Gastroesophageal sphincter (tissue), 4 donors: ENCODE results near the gene ZNF521. TPM values are rescaled to one million over a fixed set of nuclear protein-coding genes. Genes with fewer than 3 reads are reported as not detected.

Experiments
- ATAC-seq: fragments of 150-250 bp; one replicate; pipeline ENCODE4 v1.9.1; 2016; ENCODE audit warnings: mild to moderate bottlenecking, moderate library complexity
- H3K27ac ChIP-seq, 4 donors: fragments of 200-600 bp; sonication (generic) in 3 of 4; 1 replicate in 3 of 4; 2 replicates in 1 of 4; pipeline ENCODE4 v1.5.1; 2016 to 2019
- H3K27me3 ChIP-seq: fragments of 200-600 bp; sonication (generic); one replicate; pipeline ENCODE4 v1.5.1; 2019
- H3K36me3 ChIP-seq, 2 donors: fragments of 200-600 bp; sonication (generic); one replicate each; pipeline ENCODE4 v1.5.1; 2019; ENCODE audit warnings: control low read depth in 1 of 2
- H3K4me1 ChIP-seq, 3 donors: fragments of 200-600 bp; sonication (generic); 1 replicate in 2 of 3; 2 replicates in 1 of 3; pipeline ENCODE4 v1.5.1; 2016 to 2019; ENCODE audit warnings: control low read depth in 2 of 3
- H3K4me3 ChIP-seq, 2 donors: fragments of 200-600 bp; sonication (generic); one replicate each; pipeline ENCODE4 v1.5.1; 2019; ENCODE audit warnings: mild to moderate bottlenecking in 1 of 2, moderate library complexity in 1 of 2
- H3K9me3 ChIP-seq, 3 donors: fragments of 200-600 bp; sonication (generic); one replicate each; pipeline ENCODE4 v1.5.1; 2017 to 2019; ENCODE audit warnings: control low read depth in 2 of 3
- EP300 ChIP-seq: sonication (generic); formaldehyde crosslinking; IDR thresholded peaks from one replicate; pipeline ENCODE4 v1.6.1; 2017; ENCODE audit warnings: antibody characterized with exemption, mild to moderate bottlenecking
- POLR2A ChIP-seq, 2 donors: fragments of 450-650 bp; IDR thresholded peaks; one replicate each; pipeline ENCODE4 v1.6.1; 2017; ENCODE audit warnings: antibody characterized with exemption in 2 of 2, mild to moderate bottlenecking in 2 of 2, moderate library complexity in 1 of 2
- POLR2AphosphoS5 ChIP-seq: sonication (generic); formaldehyde crosslinking; IDR thresholded peaks from one replicate; pipeline ENCODE4 v1.6.1; 2017; ENCODE audit warnings: antibody characterized with exemption
- WGBS, 2 donors: methylation state at CpG; one replicate each; pipeline ENCODE4 v1.1.5; 2018; ENCODE audit warnings: low coverage in 1 of 2; 5-methylcytosine and 5-hydroxymethylcytosine counted together
- total RNA-seq, 4 donors: library from RNA; depleted of rRNA; stranded (reverse); fragments of >200 nt; gene quantifications; one replicate each; pipeline ENCODE4 v1.1.0, GENCODE V29; 2016
- TF ChIP-seq, protein P1 (sequence below), 4 experiments: fragments of 200-600 bp in 2 of 4; fragments of 450-650 bp in 2 of 4; sonication (generic) in 1 of 4; IDR thresholded peaks; one replicate each; pipeline ENCODE4 v1.5.1; 2017 to 2019; ENCODE audit warnings: antibody characterized with exemption in 4 of 4, mild to moderate bottlenecking in 2 of 4, moderate library complexity in 2 of 4

ZNF521 gene
- total RNA-seq, 4 donors from 2014 or later: 9.9 to 29.3 (median 13.4) TPM

DNA sequence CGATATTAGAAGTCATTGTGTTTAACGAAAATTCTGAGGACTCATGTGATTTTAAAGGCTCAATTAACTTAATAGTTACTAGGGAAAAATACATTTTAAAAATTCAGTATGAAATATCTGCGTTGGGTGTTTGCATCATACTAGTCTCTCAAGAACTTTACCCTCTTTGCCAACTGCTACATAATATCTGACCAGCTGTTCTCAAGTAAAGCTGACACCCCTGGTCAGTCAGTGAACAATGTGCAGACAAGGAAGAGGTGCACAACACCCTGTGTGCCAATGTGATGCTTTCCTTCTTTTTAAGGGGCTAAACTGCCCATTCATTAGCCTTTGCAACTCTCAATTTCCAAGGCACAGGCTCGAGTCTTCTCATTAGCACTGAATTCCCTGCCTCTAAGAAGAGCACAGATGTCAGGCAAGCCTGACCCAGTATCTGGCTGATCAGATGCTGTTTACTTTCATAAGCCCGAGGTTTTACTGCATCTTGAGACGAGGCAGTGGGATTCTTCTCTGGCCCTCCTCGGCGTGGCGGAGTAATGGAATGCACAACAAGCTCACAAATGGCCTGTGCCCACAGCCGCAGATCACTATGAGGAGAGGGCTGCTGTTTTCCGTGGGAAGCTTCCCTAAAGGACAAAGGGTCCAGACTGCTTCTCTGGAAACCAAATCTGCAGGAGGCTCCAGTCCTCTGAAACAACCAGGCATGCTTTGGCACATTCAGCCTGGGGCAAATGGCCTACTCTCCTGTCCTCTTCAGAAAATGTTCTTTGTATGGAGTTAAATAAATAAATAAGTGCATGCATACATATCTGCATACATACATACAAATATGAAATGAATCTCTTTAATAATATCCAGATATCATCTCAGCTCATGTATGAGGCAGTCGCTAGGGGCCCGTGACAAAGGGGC, 240.3 kb downstream of the ZNF521 start:
- TF ChIP-seq POLR2A (IDR thresholded peaks at IDR 0.05): no peak
- TF ChIP-seq POLR2AphosphoS5: no peak
- TF ChIP-seq, protein P1, sequence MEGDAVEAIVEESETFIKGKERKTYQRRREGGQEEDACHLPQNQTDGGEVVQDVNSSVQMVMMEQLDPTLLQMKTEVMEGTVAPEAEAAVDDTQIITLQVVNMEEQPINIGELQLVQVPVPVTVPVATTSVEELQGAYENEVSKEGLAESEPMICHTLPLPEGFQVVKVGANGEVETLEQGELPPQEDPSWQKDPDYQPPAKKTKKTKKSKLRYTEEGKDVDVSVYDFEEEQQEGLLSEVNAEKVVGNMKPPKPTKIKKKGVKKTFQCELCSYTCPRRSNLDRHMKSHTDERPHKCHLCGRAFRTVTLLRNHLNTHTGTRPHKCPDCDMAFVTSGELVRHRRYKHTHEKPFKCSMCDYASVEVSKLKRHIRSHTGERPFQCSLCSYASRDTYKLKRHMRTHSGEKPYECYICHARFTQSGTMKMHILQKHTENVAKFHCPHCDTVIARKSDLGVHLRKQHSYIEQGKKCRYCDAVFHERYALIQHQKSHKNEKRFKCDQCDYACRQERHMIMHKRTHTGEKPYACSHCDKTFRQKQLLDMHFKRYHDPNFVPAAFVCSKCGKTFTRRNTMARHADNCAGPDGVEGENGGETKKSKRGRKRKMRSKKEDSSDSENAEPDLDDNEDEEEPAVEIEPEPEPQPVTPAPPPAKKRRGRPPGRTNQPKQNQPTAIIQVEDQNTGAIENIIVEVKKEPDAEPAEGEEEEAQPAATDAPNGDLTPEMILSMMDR (IDR thresholded peaks at IDR 0.05): no peak
- no peak for TF ChIP-seq EP300
- 85 to 95% methylated on average over 7 to 13 of the region's 13 CpGs for WGBS, 2 donors
- Histone ChIP-seq H3K27ac (no peak overlapping the region), H3K4me1 (no peaks in the 10 kb centered on the region), H3K4me3 (no peak overlapping the region), H3K36me3 (no peaks in the 10 kb centered on the region), H3K27me3 (no peaks in the 10 kb centered on the region), H3K9me3 (no peaks in the 10 kb centered on the region)
- ATAC-seq: no peak

- WGBS, 2 donors: 79 to 80% methylated on average over 2 to 3 of the region's 3 CpGs
- TF ChIP-seq, protein P1 (IDR thresholded peaks at IDR 0.05): no peak
- TF ChIP-seq EP300 (no peak), POLR2A (IDR thresholded peaks at IDR 0.05) (no peak), POLR2AphosphoS5 (no peak)
- no peak for ATAC-seq
- no peak overlapping the region for H3K27ac ChIP-seq
- no peak overlapping the region for H3K4me3 ChIP-seq
- H3K27me3 ChIP-seq: no peaks in the 10 kb centered on the region
- no peaks in the 10 kb centered on the region for H3K9me3 ChIP-seq
- H3K4me1 ChIP-seq: no peaks in the 10 kb centered on the region
- no peaks in the 10 kb centered on the region for H3K36me3 ChIP-seq
These were observed 242.5 kb downstream of the ZNF521 start for GRCh38 chr18:25109484-25109883.

GRCh38 chr18:25103468-25104155, 248.4 kb downstream of the ZNF521 start:
- 86 to 87% methylated on average over 4 of the region's 4 CpGs for WGBS, 2 donors
- Histone ChIP-seq H3K27me3 (no peaks in the 10 kb centered on the region), H3K4me1 (no peaks in the 10 kb centered on the region), H3K9me3 (no peaks in the 10 kb centered on the region), H3K4me3 (no peak overlapping the region), H3K36me3 (no peaks in the 10 kb centered on the region), H3K27ac (no peak overlapping the region)
- ATAC-seq: no peak
- TF ChIP-seq POLR2A (IDR thresholded peaks at IDR 0.05) (no peak), POLR2AphosphoS5 (no peak)
- TF ChIP-seq, protein P1 (IDR thresholded peaks at IDR 0.05): no peak

GRCh38 chr18:25102662-25103061, 249.3 kb downstream of the ZNF521 start:
- no peak overlapping the region for H3K27ac ChIP-seq
- no peak overlapping the region for H3K4me3 ChIP-seq
- TF ChIP-seq POLR2A (IDR thresholded peaks at IDR 0.05) (no peak), EP300 (no peak), POLR2AphosphoS5 (no peak)
- TF ChIP-seq, protein P1 (IDR thresholded peaks at IDR 0.05): no peak
- no peaks in the 10 kb centered on the region for H3K9me3 ChIP-seq
- no peaks in the 10 kb centered on the region for H3K4me1 ChIP-seq
- H3K27me3 ChIP-seq: no peaks in the 10 kb centered on the region
- H3K36me3 ChIP-seq: no peaks in the 10 kb centered on the region
- ATAC-seq: no peak
- 25 to 43% methylated on average over 2 of the region's 2 CpGs for WGBS, 2 donors
